GM19324 (cell line): ENCODE measurements around the gene INTS11.

ENCODE experiments used
- ATAC-seq: cut with Tn5 transposase; IDR thresholded peaks from one replicate; pipeline ENCODE4 v1.9.1; 2021; ENCODE audit warnings: mild to moderate bottlenecking, moderate library complexity; ENCODE audit not compliant: unreplicated experiment, low FRiP score

INTS11 gene

DNA sequence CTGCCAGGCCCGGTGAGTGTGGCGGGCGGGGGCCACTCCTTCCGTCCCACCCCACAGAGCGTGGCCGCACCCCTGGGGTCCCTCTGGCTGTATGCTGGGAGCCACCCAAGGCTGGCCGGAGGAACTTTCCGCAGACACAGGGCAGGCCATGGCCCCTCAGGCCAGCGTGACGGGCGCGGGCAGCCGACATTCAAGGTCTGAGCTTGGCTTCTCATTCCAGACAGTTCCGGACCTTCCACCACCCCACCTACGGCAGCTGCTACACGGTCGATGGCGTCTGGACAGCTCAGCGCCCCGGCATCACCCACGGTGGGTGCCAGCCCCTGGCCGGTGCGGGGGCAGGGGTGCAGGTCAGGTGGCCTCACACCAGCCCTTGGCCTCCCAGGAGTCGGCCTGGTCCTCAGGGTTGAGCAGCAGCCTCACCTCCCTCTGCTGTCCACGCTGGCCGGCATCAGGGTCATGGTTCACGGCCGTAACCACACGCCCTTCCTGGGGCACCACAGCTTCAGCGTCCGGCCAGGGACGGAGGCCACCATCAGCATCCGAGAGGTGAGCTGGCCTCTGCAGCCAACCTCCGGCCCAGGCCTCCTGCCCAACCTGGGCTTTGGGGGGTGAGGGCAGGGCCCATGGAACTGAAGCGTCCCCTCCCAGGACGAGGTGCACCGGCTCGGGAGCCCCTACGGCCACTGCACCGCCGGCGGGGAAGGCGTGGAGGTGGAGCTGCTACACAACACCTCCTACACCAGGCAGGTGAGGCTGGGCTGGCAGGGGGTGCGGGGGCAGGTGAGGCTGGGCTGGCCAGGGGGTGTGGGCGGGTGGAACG lies 37.0 kb downstream of the INTS11 start:
- no peak for ATAC-seq

DNA sequence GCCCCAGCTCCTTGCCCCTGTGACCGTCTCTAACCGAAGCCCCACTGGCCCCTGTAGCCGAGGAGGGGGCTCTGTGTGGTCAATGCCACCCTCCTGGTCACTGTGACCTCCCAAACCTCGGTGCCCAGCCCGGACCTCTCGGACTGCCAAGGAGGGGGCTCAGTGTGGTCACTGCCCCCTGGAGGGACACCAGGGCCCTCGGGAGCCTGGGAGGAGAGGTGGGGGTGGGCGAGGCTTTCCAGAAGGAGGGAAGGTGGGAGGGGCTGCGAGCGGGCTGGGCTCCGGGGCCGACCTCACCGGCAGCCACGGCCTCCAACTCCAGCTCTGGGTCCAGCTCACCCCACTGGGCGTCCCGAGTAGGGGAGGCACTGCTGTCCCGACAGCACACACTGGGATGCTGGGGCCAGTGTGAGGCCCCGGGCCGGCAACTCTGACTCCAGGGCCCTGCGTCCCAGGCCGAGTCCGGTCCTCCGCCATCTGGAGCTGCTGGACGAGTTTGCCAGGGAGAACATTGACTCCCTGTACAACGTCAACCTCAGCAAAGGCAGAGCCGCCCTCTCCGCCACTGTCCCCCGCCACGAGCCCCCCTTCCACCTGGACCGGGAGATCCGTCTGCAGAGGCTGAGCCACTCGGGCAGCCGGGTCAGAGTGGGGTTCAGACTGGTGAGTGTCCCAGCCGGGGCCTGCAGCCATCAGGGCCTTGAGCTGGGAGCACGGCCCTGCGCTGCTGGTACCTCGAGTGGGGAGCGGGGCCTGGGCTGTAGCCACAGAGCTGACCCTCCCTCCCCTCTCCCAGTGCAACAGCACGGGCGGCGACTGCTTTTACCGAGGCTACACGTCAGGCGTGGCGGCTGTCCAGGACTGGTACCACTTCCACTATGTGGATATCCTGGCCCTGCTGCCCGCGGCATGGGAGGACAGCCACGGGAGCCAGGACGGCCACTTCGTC lies 37.9 kb downstream of the INTS11 start:
- no peak for ATAC-seq

DNA sequence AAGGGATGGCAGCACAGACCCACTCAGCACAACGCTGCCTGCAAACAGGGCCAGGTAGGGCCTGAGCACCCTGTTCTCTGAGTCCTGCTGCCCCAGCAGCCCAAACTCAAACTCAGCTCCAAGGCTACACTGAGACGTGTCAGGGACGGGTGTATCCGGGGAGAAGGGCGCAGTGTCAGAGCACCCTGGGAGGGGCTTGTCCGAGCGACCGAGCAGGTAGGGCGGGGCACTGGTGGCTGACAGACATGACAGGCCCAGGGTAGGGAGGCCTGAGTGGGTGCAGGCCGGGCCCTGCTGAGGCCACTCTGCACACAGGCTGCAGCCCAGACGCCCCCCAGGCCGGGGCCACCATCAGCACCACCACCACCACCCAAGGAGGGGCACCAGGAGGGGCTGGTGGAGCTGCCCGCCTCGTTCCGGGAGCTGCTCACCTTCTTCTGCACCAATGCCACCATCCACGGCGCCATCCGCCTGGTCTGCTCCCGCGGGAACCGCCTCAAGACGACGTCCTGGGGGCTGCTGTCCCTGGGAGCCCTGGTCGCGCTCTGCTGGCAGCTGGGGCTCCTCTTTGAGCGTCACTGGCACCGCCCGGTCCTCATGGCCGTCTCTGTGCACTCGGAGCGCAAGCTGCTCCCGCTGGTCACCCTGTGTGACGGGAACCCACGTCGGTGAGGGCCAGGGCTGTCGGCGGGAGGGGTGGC lies 38.7 kb downstream of the INTS11 start:
- ATAC-seq: no peak

DNA sequence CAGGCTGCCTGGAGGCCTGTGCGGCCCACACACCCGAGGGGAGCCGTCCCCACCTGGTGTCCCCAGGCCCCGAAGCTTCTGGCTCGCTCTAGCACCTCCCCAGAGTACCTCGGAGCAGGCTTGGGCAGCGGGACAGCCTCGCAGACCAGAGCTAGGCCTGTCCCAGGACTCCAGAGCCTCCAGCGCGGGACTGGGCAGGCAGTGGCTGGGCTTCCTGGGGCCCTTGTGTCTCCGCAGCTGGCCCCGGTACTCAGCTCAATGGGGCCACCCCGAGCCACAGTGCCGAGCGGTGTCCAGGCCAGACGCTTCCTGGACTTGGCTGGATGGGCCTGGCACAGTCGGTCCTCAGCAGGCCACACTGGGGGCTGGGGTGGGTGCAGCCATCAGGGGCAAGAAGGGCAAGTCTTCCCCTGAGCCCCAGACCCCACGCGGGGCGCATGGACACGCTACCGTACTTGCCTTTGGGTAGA lies 39.3 kb downstream of the INTS11 start:
- no peak for ATAC-seq

DNA sequence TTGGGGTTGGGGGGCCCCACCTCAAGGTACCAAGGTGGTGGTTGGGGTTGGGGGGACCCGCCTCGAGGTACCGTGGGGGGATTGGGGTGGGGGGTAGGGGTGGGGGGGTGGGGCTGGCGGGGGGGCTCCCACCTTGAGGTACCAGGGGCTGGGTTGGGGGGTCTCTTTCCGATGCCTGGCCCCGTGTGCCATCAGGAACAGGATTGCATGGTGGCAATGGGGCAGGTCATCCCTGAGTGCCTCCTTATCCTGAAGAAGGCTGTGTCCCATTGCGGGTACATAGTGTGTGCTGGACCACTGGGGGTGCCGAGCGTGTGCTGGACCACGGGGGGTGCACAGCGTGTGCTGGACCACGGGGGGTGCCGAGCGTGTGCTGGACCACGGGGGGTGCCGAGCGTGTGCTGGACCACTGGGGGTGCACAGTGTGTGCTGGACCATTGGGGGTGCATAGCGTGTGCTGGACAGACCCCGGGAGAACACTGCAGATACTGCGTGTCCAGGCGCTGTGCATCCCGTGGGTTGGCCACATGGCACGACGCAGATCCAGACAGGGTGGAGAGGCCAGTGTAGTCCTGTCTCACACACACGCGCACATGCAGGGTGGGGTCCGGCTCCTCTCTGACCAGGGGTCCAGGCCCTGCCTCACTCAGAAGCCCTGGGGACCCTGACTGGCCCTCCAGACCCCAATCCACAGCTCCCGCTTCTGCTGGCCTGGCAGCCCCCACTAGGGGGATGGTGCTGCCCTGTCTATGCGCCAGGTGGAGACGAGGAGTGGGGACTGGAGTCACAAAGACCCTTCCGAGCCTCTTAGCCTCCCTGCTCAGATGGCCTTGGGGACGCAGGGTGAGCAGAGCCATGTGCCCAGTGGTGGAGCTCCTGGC lies 40.0 kb downstream of the INTS11 start:
- no peak for ATAC-seq

DNA sequence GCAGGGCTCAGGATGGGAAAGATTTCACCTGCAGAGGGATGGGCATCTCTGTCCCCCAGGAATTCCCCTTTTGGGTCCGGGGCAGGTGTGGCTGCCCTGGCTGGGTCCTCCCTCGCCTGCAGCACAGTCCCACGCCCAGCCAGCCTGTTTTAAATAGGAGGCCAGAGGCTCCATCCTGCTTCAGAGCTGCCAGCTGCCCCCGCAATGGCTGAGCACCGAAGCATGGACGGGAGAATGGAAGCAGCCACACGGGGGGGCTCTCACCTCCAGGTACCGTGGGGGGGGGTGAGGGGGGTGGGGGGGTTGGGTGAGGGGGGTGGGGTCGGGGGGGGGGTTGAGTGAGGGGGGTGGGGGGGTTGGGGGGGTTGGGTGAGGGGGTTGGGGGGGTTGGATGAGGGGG lies 40.6 kb downstream of the INTS11 start:
- no peak for ATAC-seq

DNA sequence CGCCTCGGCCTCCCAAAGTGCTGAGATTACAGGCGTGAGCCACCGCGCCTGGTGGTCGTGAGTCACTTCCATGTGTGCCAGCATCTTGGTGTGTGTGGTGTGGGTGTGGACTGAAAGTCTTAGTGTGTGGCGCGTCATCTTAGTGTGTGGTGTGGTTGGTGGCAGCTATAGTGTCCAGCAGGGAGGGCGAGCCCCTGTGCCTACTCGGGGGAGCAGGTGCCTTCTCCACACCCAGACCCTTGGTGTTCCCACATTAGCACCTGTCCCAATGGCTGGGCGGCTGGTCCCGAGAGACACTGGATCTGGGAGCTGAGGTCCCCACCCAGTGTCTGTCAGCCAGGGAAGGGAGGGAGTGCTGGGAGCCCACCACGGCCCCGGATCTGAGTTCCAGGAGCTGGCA lies 41.5 kb downstream of the INTS11 start:
- ATAC-seq: no peak

DNA sequence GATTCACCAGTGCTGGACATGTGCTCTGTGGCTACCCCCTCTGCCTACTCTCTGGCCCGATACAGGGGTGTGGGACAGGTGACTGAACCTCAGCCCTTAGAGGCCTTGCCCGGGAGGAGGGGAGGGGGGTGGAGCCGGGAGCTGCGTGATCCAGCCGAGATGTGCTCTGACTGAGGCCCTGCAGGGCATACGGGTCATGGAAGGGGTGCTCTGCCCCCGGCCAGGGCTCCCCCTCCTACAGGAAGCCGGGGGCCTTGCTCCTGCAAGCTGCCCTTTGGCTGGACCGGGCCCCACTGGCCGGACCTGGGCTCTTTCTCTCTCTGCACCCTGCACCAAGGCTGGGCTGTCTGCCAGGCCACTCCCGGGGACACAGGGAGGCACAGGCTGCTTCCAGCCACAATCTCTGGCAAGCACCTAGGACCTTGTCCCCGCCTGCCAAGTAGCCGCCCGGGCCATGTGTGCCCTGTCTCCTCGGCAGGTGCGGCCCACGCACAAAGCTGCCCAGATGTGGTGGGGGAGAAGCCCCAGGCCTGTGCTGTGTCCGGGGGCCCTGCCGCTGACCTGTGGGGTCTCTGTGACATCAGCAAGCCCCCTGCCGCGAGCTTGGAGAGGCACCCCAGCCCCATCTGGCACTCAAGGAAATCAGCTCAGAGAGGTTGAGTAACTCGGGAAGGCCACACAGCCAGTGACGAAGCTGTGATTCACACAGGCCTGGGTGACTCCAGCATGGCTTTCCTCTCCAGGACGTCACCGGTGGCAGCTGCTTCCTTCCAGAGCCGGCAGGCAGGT lies 42.7 kb downstream of the INTS11 start:
- no peak for ATAC-seq

DNA sequence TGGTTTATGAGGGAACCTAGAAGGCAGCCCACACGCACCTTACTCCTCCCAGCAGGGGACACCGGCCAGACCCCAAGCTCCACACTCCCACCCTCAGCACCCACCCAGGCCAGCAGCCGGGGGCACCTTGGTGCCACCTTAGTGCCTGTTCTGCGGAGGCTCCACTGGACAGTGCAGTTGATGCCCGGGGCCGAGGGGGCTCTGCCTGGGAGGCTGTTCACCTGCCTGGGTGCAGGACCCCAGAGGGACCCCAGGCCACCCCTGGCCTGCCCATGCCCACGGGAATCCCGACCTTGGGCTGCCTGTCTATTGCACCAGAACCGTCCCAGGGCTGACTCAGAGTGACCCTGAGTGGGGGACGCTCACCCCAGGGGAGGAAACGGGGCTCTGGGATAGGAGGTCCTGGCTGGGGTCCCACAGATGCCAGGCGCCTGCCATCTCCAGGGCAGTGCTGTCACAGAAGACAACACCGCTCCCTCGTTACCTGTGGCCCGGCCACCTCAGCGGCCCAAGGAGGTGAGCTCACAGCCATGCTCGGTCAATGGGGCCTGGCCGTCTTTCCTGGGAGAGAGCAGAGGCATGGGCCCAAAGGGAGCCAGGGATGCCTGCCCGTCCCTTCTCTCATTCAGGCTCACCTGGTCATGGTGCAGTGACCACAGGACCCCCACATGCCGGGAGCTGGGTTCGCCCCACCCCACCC lies 43.5 kb downstream of the INTS11 start:
- no peak for ATAC-seq

DNA sequence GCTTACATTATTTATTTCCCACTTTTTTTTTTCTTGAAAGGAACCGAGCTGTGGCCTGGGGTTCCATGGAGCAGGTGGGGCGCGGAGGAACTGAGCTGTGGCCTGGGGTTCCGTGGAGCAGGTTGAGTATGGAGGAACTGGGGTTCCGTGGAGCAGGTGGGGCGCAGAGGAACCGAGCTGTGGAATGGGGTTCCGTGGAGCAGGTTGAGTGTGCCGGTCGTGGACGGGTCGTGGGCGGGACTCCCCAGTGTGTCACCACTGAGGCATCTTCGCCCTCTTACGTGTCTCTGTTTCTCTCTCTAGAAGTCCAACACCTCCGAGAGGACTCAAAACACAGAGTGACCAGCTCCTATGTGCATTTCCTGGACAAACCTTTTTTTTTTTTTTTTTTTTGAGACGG lies 45.4 kb downstream of the INTS11 start:
- no peak for ATAC-seq

DNA sequence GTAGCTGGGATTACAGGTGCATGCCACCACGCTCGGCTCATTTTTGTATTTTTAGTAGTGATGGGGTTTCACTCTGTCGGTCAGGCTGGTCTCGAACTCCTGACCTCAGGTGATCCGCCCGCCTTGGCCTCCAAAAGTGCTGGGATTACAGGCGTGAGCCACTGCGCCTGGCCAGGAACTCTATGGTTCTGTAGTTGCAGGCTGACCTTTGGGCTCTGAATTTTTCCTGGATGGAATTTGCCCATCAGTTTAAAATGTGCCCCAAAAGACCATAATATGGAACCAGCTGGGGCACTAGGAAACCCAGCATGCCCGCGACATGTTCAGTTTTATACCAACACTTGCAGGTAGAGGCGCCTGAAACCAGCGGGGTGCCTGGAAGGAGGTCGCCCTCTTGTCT lies 45.8 kb downstream of the INTS11 start:
- ATAC-seq: no peak

DNA sequence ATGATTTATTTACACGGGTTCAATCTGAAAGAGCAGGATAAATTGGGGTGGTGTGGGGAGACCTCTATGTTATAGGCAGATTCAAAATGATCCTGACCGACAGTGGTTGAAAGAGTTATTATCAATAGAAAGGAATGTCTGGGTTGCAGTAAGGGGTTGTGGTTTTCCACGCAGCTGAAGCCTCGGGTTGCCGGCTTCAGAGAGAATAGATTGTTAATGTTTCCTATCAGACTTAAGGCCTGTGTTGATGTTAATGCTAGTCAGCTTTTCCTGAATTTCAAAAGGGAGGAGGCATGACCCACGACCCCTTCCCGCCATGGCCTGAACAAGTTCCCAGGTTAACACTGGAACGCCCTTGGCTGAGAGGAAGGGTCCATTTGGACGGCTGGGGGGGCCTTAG lies 48.6 kb downstream of the INTS11 start:
- no peak for ATAC-seq

DNA sequence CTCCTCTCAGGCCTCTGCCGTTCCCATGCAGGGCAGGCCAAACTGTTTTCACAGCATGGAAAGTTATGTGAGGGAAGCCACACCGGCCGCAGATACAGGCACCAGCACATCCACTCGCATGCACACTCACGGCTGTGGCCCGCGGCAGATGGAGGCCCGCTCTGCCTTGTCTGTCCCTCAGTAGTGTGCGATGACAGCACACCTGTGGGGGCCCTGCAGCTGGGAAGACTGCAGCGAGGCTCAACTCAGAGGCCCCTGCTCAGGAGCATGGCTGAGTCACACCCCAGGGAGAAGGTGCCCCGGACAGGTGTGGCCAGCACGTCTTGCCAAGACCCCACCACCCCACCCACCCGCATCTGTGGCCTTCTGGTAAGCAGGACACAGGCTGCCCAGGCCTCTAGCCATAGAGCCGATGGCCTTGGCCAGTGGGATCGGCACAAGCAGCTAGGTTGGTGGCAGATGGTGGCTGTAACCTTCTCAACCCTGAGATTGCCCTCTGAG lies 49.5 kb downstream of the INTS11 start:
- ATAC-seq: no peak

DNA sequence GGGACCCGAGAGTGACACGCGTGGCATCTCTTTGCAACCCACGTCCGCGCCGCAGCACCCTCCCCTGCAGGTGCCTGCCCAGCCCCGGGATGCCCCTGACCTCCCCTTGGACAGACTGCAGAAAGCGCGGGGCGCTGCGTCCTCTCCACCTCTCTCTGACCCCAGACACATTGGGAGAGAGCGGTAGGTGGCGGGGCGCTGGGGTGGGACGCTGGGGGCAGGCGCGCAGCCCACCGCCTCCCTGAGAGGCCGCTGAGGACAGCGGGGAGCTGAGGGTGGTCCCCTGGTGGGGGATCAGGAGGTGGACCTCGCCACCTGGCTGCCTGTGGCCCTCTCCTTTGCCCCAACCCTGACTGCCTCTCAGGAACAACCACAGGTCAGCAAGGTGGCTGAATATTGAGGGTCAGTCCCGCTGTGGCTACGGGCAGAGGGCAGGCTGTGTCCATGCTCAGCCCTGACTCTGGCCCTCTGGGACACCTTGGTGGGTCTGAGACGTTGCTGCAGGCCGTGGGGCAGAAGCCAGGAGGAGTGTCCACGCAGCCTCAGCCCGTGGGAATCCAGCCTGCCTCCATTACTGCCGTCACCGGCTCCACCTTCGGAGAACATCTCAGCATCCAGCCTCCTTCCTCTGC lies 50.0 kb downstream of the INTS11 start:
- ATAC-seq: no peak

DNA sequence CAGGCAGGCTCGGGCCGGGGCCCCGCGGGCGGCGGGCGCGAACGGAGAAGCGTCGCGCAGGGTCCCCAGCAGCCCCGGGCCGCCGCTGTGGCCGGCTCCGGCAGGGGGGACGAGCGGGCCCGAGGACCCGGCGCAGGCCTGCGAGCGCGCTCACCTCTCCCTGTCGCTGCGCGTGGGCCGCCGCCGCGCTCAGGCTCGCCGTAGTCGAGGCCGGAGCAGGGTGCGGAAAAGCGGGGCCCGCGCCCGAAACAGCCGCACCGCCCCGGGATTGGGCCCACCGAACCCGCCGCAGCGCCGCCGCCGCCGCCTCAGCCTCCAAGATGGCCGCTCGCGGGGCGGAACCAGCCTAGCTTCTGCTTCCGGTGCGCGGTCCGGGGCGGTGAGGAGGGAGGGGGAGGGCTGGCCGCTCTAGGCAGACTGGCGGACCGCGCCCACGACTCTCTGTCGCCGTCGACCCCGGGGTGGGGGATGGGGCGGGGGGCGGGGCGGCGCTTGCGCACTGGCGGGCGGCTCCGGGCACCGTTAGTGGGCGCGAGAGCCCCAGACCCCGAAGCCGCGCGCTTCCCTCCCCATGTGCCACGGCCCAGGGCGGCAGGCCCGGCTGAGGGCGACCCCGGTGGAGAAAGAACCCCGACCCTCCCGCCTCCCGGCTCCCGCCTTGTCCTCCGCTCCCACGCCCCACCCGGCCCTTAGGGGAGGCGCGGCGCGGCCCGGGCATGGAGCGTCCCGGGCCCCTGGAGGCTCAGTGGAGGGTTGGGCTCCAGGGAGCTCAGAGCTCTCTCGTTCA lies 50.8 kb downstream of the INTS11 start, which contains the start of gene UBE2J2:
Gene UBE2J2, minus strand, starts transcription at position 343 of the 787 bp plus-strand sequence. CDS start 5,862 bp downstream, outside the sequence.
- peak; percentile 82 for ATAC-seq

DNA sequence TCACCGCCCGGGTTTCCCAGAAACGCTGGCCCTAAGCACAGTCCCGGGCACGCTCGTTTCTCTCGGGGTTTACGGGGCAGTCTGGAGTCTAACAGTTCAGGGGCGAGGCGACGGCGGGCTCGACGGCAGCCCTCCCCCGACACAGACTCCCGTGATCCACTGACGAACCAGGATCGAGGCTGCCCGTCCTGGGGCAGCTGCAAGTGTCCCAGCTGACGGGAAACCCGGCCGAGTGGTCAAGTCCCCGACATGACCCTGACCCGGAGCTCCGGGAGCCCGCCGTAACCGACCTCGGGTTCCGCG lies 51.3 kb downstream of the INTS11 start:
- peak; percentile 2 for ATAC-seq
